ENCODE results near the gene LDB2.

DNA sequence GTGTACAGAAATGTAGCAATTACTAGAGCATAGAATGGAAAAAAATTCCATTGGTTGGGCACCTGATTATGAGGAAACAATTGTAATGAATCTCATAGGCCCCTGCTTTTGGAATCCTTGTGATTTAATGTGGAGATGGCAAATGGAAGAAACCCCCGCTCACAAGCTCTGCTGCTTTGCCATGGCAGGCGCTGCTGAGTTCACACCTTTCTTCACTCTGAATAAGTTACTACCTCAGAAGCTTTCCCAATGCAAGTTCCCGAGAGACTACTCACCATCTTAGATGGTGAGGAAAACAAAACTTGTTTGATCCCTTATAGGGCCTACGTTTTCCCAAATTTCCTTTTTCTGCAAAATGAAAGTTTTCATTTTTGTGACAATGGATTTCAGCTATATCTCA, 405.6 kb downstream of the LDB2 start:
- TF ChIP-seq, protein P1, sequence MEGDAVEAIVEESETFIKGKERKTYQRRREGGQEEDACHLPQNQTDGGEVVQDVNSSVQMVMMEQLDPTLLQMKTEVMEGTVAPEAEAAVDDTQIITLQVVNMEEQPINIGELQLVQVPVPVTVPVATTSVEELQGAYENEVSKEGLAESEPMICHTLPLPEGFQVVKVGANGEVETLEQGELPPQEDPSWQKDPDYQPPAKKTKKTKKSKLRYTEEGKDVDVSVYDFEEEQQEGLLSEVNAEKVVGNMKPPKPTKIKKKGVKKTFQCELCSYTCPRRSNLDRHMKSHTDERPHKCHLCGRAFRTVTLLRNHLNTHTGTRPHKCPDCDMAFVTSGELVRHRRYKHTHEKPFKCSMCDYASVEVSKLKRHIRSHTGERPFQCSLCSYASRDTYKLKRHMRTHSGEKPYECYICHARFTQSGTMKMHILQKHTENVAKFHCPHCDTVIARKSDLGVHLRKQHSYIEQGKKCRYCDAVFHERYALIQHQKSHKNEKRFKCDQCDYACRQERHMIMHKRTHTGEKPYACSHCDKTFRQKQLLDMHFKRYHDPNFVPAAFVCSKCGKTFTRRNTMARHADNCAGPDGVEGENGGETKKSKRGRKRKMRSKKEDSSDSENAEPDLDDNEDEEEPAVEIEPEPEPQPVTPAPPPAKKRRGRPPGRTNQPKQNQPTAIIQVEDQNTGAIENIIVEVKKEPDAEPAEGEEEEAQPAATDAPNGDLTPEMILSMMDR (conservative IDR thresholded peaks at IDR 0.05; ENCODE audit: low read depth, low read length) = no peak
- TF ChIP-seq EZH2 (IDR thresholded peaks at IDR 0.05; ENCODE audit: low read length, unreplicated experiment) (no peak), EZH2phosphoT487 (IDR thresholded peaks at IDR 0.05; ENCODE audit: borderline replicate concordance, low read length) (no peak)

Measured in PC-3 (cell line).